CD14-positive monocyte (primary cell): ENCODE results near the gene IGF1R. TPM values are rescaled to one million over a fixed set of nuclear protein-coding genes. Genes with fewer than 3 reads are reported as not detected.

Source experiments
- DNase-seq, 3 donors: peaks; one replicate each; pipeline ENCODE4 v3.0.0-alpha.2; 2011 to 2022
- H2AFZ ChIP-seq: 2 replicates; pipeline ENCODE4 v1.6.0; 2012; ENCODE audit warnings: mild to moderate bottlenecking, low read depth, low read length, inconsistent platforms; ENCODE audit not compliant: insufficient read depth, poor library complexity, severe bottlenecking
- H3K27ac ChIP-seq, 2 donors: 1 replicate in 1 of 2; 2 replicates in 1 of 2; pipeline ENCODE4 v1.5.1; 2012 to 2013; ENCODE audit warnings: low read length in 2 of 2, control low read depth in 1 of 2, inconsistent platforms in 1 of 2, low read depth in 1 of 2, mild to moderate bottlenecking in 1 of 2
- H3K27me3 ChIP-seq, 2 donors: one replicate each; pipeline versions ENCODE4 v1.6.0 to v1.6.1; 2011 to 2013; ENCODE audit warnings: low read length in 2 of 2; ENCODE audit not compliant: control insufficient read depth in 2 of 2, insufficient read depth in 2 of 2
- H3K36me3 ChIP-seq, 2 donors: replicated peaks in 1 of 2; 1 replicate in 1 of 2; 2 replicates in 1 of 2; pipeline versions ENCODE4 v1.5.1 to v1.6.1; 2012 to 2013; ENCODE audit warnings: low read length in 2 of 2, control low read depth in 1 of 2, inconsistent platforms in 1 of 2, mild to moderate bottlenecking in 1 of 2; ENCODE audit not compliant: insufficient read depth in 2 of 2, control insufficient read depth in 1 of 2
- H3K4me1 ChIP-seq, 2 donors: 1 replicate in 1 of 2; 2 replicates in 1 of 2; pipeline versions ENCODE4 v1.5.1 to v1.6.1; 2012 to 2013; ENCODE audit warnings: low read length in 2 of 2, control low read depth in 1 of 2, inconsistent platforms in 1 of 2, mild to moderate bottlenecking in 1 of 2, moderate library complexity in 1 of 2; ENCODE audit not compliant: insufficient read depth in 2 of 2, control insufficient read depth in 1 of 2
- H3K4me2 ChIP-seq: replicated peaks from 2 replicates; pipeline ENCODE3; 2012; ENCODE audit warnings: low read length, moderate library complexity, mild to moderate bottlenecking; ENCODE audit not compliant: poor library complexity, severe bottlenecking; ENCODE audit errors: extremely low read depth
- H3K4me3 ChIP-seq, 3 experiments: fragments of 200-600 bp in 1 of 3; sonication (generic) in 1 of 3; replicated peaks in 1 of 3; 1 replicate in 2 of 3; 2 replicates in 1 of 3; pipeline ENCODE4 v1.5.1; 2011 to 2013; ENCODE audit warnings: low read length in 3 of 3, mild to moderate bottlenecking in 3 of 3, control low read depth in 2 of 3, low read depth in 2 of 3, inconsistent platforms in 1 of 3, moderate library complexity in 1 of 3
- H3K79me2 ChIP-seq: 2 replicates; pipeline ENCODE4 v1.6.0; 2012; ENCODE audit warnings: mild to moderate bottlenecking, control low read depth, inconsistent platforms, low read length, moderate library complexity; ENCODE audit not compliant: insufficient read depth
- H3K9ac ChIP-seq: 2 replicates; pipeline ENCODE4 v1.6.0; 2017; ENCODE audit warnings: low read length, mild to moderate bottlenecking; ENCODE audit not compliant: insufficient read depth, poor library complexity, severe bottlenecking
- H3K9me3 ChIP-seq, 2 donors: replicated peaks in 1 of 2; 1 replicate in 1 of 2; 2 replicates in 1 of 2; pipeline versions ENCODE4 v1.5.1 to v1.6.1; 2012 to 2013; ENCODE audit warnings: low read length in 2 of 2, control low read depth in 1 of 2; ENCODE audit not compliant: control insufficient read depth in 1 of 2, insufficient read depth in 1 of 2
- H4K20me1 ChIP-seq: 2 replicates; pipeline ENCODE4 v1.6.0; 2012; ENCODE audit warnings: mild to moderate bottlenecking, low read length, control low read depth, moderate library complexity; ENCODE audit not compliant: insufficient read depth
- H3K27ac Mint-ChIP-seq, 7 donors: one replicate each; pipeline ENCODE4 v1.8.0; 2020; ENCODE audit warnings: mild to moderate bottlenecking in 7 of 7, mixed read lengths in 7 of 7, moderate library complexity in 6 of 7, inconsistent platforms in 2 of 7
- H3K27me3 Mint-ChIP-seq, 3 donors: one replicate each; pipeline ENCODE4 v1.8.0; 2021 to 2022; ENCODE audit warnings: low read depth in 3 of 3, mild to moderate bottlenecking in 3 of 3, mixed read lengths in 3 of 3, moderate library complexity in 3 of 3, inconsistent platforms in 1 of 3
- H3K36me3 Mint-ChIP-seq, 2 donors: one replicate each; pipeline ENCODE4 v1.8.0; 2020; ENCODE audit warnings: mixed read lengths in 2 of 2, inconsistent platforms in 1 of 2, mild to moderate bottlenecking in 1 of 2
- H3K4me1 Mint-ChIP-seq: one replicate; pipeline ENCODE4 v1.8.0; 2020; ENCODE audit warnings: mild to moderate bottlenecking, mixed read lengths
- H3K4me3 Mint-ChIP-seq, 2 donors: one replicate each; pipeline ENCODE4 v1.8.0; 2020; ENCODE audit warnings: mild to moderate bottlenecking in 2 of 2, mixed read lengths in 2 of 2, moderate library complexity in 1 of 2
- H3K9me3 Mint-ChIP-seq, 7 donors: one replicate each; pipeline ENCODE4 v1.8.0; 2020 to 2022; ENCODE audit warnings: mixed read lengths in 7 of 7, mild to moderate bottlenecking in 6 of 7, moderate library complexity in 6 of 7, inconsistent platforms in 2 of 7
- WGBS: methylation state at CpG from one replicate; pipeline ENCODE4 v1.1.5; 2013; ENCODE audit warnings: missing lambda C conversion rate; ENCODE audit not compliant: insufficient coverage; 5-methylcytosine and 5-hydroxymethylcytosine counted together
- intact Hi-C, 2 donors: fragments of 100-400 bp; cut with micrococcal nuclease; formaldehyde crosslinking; loops; one replicate each; pipeline versions ENCODE4 v1.15.0 to v1.15.1; 2023
- polyA plus RNA-seq, 3 donors: library from polyadenylated mRNA; depleted of rRNA in 1 of 3; unstranded in 2 of 3; stranded (reverse) in 1 of 3; fragments of 300-500 nt in 2 of 3; fragments of >200 nt in 1 of 3; fragmentation: Illumina TruSeq in 2 of 3; gene quantifications; 1 replicate in 2 of 3; 2 replicates in 1 of 3; pipeline ENCODE4 v1.2.3, GENCODE V29; 2012 to 2021
- TF ChIP-seq, protein P1 (sequence below): fragments of 200-600 bp; IDR thresholded peaks from one replicate; pipeline ENCODE4 v1.8.0; 2022; ENCODE audit warnings: antibody characterized with exemption, mild to moderate bottlenecking

IGF1R gene
- polyA plus RNA-seq, 3 donors = 0.35 to 4.9 (median 0.67) TPM

DNA sequence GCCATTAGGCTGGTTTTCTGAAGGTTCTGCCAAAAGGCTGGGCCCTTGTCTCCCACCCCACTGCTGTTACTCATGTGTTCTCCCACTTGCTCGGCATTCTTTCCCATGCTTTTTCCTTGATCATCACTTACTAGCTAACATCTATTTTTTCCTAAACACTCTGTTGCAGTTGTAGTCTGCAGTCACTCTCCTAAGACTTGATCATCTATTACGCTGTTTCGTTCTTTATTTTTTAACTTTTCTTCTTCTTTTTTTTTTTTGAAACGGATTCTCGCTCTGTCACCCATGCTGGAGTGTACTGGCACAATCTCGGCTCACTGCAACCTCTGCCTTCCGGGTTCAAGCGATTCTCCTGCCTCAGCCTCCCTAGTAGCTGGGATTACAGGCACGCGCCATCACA is 176.3 kb downstream of the IGF1R start:
- intact Hi-C loops = no loop called here
- Histone ChIP-seq H4K20me1 (no peaks in the 10 kb centered on the region), H3K4me2 (no peak overlapping the region), H3K27me3 (no peaks in the 10 kb centered on the region), H3K36me3 (no peaks in the 10 kb centered on the region), H3K9ac (no peak overlapping the region), H3K79me2 (peaks cover 13% of the 10 kb centered on the region), H2AFZ (no peak overlapping the region), H3K4me3 (no peak overlapping the region), H3K27ac (no peak overlapping the region), H3K9me3 (peaks cover 29 to 43% of the 10 kb centered on the region in 2 donors), H3K4me1 (no peaks in the 10 kb centered on the region)
- DNase-seq = no peak
- no peaks in the 10 kb centered on the region for H3K27me3 Mint-ChIP-seq
- H3K27ac Mint-ChIP-seq = no peak overlapping the region
- peaks cover 10 to 17% of the 10 kb centered on the region in 2 donors for H3K36me3 Mint-ChIP-seq
- WGBS = 100% methylated on average over 3 of the region's 10 CpGs
- TF ChIP-seq, protein P1, sequence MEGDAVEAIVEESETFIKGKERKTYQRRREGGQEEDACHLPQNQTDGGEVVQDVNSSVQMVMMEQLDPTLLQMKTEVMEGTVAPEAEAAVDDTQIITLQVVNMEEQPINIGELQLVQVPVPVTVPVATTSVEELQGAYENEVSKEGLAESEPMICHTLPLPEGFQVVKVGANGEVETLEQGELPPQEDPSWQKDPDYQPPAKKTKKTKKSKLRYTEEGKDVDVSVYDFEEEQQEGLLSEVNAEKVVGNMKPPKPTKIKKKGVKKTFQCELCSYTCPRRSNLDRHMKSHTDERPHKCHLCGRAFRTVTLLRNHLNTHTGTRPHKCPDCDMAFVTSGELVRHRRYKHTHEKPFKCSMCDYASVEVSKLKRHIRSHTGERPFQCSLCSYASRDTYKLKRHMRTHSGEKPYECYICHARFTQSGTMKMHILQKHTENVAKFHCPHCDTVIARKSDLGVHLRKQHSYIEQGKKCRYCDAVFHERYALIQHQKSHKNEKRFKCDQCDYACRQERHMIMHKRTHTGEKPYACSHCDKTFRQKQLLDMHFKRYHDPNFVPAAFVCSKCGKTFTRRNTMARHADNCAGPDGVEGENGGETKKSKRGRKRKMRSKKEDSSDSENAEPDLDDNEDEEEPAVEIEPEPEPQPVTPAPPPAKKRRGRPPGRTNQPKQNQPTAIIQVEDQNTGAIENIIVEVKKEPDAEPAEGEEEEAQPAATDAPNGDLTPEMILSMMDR = no peak
- peaks cover 2% of the 10 kb centered on the region for H3K4me1 Mint-ChIP-seq
- H3K4me3 Mint-ChIP-seq = no peak overlapping the region
- H3K9me3 Mint-ChIP-seq = peaks cover 21 to 46% (median 37%) of the 10 kb centered on the region in 7 donors

DNA sequence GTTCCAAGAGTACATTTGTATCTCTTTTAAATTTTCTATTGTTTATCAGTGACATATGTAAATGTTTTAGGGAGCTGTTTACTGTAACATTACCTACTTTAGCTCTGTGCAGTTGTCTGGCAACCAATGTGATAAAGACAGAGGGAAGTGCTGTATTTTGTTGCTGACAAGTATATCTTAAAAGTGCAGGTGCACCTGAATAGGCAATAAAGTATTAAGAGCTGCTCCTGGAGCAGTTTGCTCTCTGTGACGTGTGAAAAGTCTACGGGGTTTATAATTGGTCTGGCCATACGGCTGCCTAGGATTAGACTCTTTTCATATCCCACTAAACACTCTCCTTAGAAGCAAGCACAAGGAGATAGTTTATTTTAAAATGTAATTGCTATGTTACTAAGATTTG is 178.3 kb downstream of the IGF1R start:
- Histone ChIP-seq H3K4me3 (no peak overlapping the region), H3K79me2 (peaks cover 9% of the 10 kb centered on the region), H3K27ac (no peak overlapping the region), H2AFZ (no peak overlapping the region), H4K20me1 (no peaks in the 10 kb centered on the region), H3K36me3 (peaks cover 0 to 17% of the 10 kb centered on the region in 2 donors), H3K9me3 (peaks cover 50 to 56% of the 10 kb centered on the region in 2 donors), H3K4me1 (no peaks in the 10 kb centered on the region), H3K27me3 (no peaks in the 10 kb centered on the region), H3K4me2 (no peak overlapping the region), H3K9ac (no peak overlapping the region)
- H3K36me3 Mint-ChIP-seq = peaks cover 16 to 32% of the 10 kb centered on the region in 2 donors
- TF ChIP-seq, protein P1 = no peak
- H3K4me1 Mint-ChIP-seq = peaks cover 2% of the 10 kb centered on the region
- DNase-seq = no peak
- H3K9me3 Mint-ChIP-seq = peaks cover 32 to 57% (median 52%) of the 10 kb centered on the region in 7 donors
- H3K27ac Mint-ChIP-seq = no peak overlapping the region
- intact Hi-C loops = no loop called here
- no peak overlapping the region for H3K4me3 Mint-ChIP-seq
- no CpG with 5 or more reads among the region's 3 CpGs for WGBS
- peaks cover 0 to 2% (median 0%) of the 10 kb centered on the region in 3 donors for H3K27me3 Mint-ChIP-seq
